HCT116 (cell line): ENCODE data around the gene BYSL.

Source experiments
- ATF3 ChIP-seq: IDR thresholded peaks from 2 replicates; pipeline ENCODE4 v1.6.1; 2012
- CTCF ChIP-seq, 3 experiments: fragments of 200-600 bp in 1 of 3; sonication (generic) in 1 of 3; IDR thresholded peaks in 2 of 3; conservative IDR thresholded peaks in 1 of 3; 2 replicates each; pipeline ENCODE4 v1.5.1; 2012 to 2017; ENCODE audit warnings: low read depth in 2 of 3, low read length in 2 of 3, antibody characterized with exemption in 1 of 3, borderline replicate concordance in 1 of 3, control low read depth in 1 of 3, mild to moderate bottlenecking in 1 of 3, mixed read lengths in 1 of 3, mixed run types in 1 of 3, moderate library complexity in 1 of 3; ENCODE audit not compliant: insufficient read depth in 1 of 3
- EZH2 ChIP-seq: fragments of 200-600 bp; sonication (generic); IDR thresholded peaks from 2 replicates; pipeline ENCODE4 v1.6.1; 2017; ENCODE audit warnings: antibody characterized with exemption, mixed run types
- JUND ChIP-seq: IDR thresholded peaks from 2 replicates; pipeline ENCODE4 v1.6.1; 2012
- MAX ChIP-seq: IDR thresholded peaks from 2 replicates; pipeline ENCODE4 v1.6.1; 2012
- POLR2A ChIP-seq: IDR thresholded peaks from 2 replicates; pipeline ENCODE4 v1.7.0; 2011; ENCODE audit warnings: borderline replicate concordance; ENCODE audit not compliant: insufficient read depth, insufficient read length; ENCODE audit errors: extremely low read depth
- REST ChIP-seq: IDR thresholded peaks from 2 replicates; pipeline ENCODE4 v1.6.1; 2012; ENCODE audit warnings: low read depth
- SRF ChIP-seq: IDR thresholded peaks from 2 replicates; pipeline ENCODE4 v1.6.1; 2012; ENCODE audit warnings: low read depth
- YY1 ChIP-seq: IDR thresholded peaks from 2 replicates; pipeline ENCODE4 v1.6.1; 2011; ENCODE audit warnings: low read length, low read depth, moderate library complexity, mild to moderate bottlenecking; ENCODE audit not compliant: insufficient replicate concordance; ENCODE audit errors: extremely low read depth

GRCh38 chr6:41943456-41943855 lies 22.2 kb downstream of the BYSL start:
- TF ChIP-seq SRF, result no peak
- no peak for TF ChIP-seq CTCF (IDR thresholded peaks at IDR 0.05 in 2 of 3, conservative IDR thresholded peaks at IDR 0.05 in 1 of 3; ENCODE audit: borderline replicate concordance in 1 of 3, insufficient read depth in 1 of 3, low read depth in 2 of 3, low read length in 2 of 3)
- no peak for TF ChIP-seq REST
- TF ChIP-seq JUND, result no peak
- TF ChIP-seq YY1, result no peak
- TF ChIP-seq EZH2, result no peak
- no peak for TF ChIP-seq MAX
- TF ChIP-seq POLR2A, result no peak
- TF ChIP-seq ATF3, result no peak
